HG02571 (cell line): ENCODE data around the gene HOMER3.

Experiments used
- ATAC-seq: cut with Tn5 transposase; IDR thresholded peaks from one replicate; pipeline ENCODE4 v1.9.1; 2021; ENCODE audit warnings: mild to moderate bottlenecking, moderate library complexity; ENCODE audit not compliant: unreplicated experiment

Gene HOMER3

DNA sequence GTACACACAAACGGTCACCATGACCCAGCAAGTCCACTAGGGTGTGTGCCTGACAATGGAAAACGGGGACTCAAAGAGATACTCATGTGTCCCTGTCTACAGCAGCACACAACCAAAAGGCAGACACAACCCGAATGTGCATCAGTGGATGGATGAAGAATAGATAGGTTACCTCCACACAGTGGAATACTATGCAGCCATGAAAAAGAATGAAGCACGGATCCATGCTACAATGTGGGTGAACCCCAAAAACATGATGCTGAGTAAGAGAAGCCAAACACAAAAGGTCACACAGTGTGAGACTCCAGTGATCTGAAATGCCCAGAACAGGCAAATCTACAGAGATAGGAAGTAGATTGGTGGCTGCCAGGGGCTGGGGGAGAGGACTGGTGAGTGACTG is 54.0 kb downstream of the HOMER3 start:
- ATAC-seq: no peak

GRCh38 chr19:18883526-18884304 is 57.3 kb downstream of the HOMER3 start:
- ATAC-seq: no peak

- ATAC-seq: no peak
Measured at GRCh38 chr19:18881491-18881890, 59.5 kb downstream of the HOMER3 start.

- no peak for ATAC-seq
Measured at GRCh38 chr19:18879579-18880373, 61.2 kb downstream of the HOMER3 start.
